HepG2 (cell line): ENCODE data around the gene SNRNP200. TPM values are rescaled to one million over a fixed set of nuclear protein-coding genes. Genes with fewer than 3 reads are reported as not detected.

Experiments
- ATF7-NPFF ChIP-seq: sonication (generic); formaldehyde crosslinking; IDR thresholded peaks from 2 replicates; pipeline ENCODE4 v1.8.1; 2023; ENCODE audit warnings: mild to moderate bottlenecking, low read depth, missing genetic modification reagents, moderate library complexity
- CSRNP1 ChIP-seq: sonication (generic); formaldehyde crosslinking; IDR thresholded peaks from 2 replicates; pipeline ENCODE4 v1.8.1; 2023; ENCODE audit warnings: mild to moderate bottlenecking, missing genetic modification reagents
- EED ChIP-seq: sonication (generic); formaldehyde crosslinking; IDR thresholded peaks from 2 replicates; pipeline ENCODE4 v1.5.0; 2020; ENCODE audit warnings: mild to moderate bottlenecking, missing genetic modification reagents
- HNF1B ChIP-seq: sonication (generic); formaldehyde crosslinking; IDR thresholded peaks from 2 replicates; pipeline ENCODE4 v1.5.1; 2020; ENCODE audit warnings: mild to moderate bottlenecking, moderate library complexity, missing genetic modification reagents
- SNAI1 ChIP-seq: sonication (generic); formaldehyde crosslinking; IDR thresholded peaks from 2 replicates; pipeline ENCODE4 v1.5.0; 2020; ENCODE audit warnings: mild to moderate bottlenecking, missing genetic modification reagents, borderline replicate concordance
- TARDBP ChIP-seq: sonication (generic); formaldehyde crosslinking; IDR thresholded peaks from 2 replicates; pipeline ENCODE4 v1.8.0; 2022; ENCODE audit warnings: mild to moderate bottlenecking, missing genetic modification reagents
- TBX2 ChIP-seq: sonication (generic); formaldehyde crosslinking; IDR thresholded peaks from 2 replicates; pipeline ENCODE4 v1.5.0; 2020; ENCODE audit warnings: missing genetic modification reagents, mild to moderate bottlenecking, borderline replicate concordance
- TP53 ChIP-seq: sonication (generic); formaldehyde crosslinking; conservative IDR thresholded peaks from 2 replicates; pipeline ENCODE4 v1.4.0; 2020; ENCODE audit warnings: missing genetic modification reagents
- ZC3H13 ChIP-seq: sonication (generic); formaldehyde crosslinking; IDR thresholded peaks from 2 replicates; pipeline ENCODE4 v1.8.1; 2023; ENCODE audit warnings: mild to moderate bottlenecking, missing genetic modification reagents, moderate library complexity
- ZNF501 ChIP-seq: sonication (generic); formaldehyde crosslinking; IDR thresholded peaks from 2 replicates; pipeline ENCODE4 v1.5.1; 2020; ENCODE audit warnings: mild to moderate bottlenecking, moderate library complexity, missing genetic modification reagents
- ZNF510 ChIP-seq: sonication (generic); formaldehyde crosslinking; IDR thresholded peaks from 2 replicates; pipeline ENCODE4 v1.4.0; 2020; ENCODE audit warnings: low read depth, mild to moderate bottlenecking, missing genetic modification reagents
- ZNF572 ChIP-seq: sonication (generic); formaldehyde crosslinking; IDR thresholded peaks from 2 replicates; pipeline ENCODE4 v1.5.1; 2020; ENCODE audit warnings: mild to moderate bottlenecking, missing genetic modification reagents
- ZNF598 ChIP-seq: sonication (generic); formaldehyde crosslinking; IDR thresholded peaks from 2 replicates; pipeline ENCODE4 v1.5.1; 2020; ENCODE audit warnings: mild to moderate bottlenecking, missing genetic modification reagents, borderline replicate concordance
- ZNF674 ChIP-seq: sonication (generic); formaldehyde crosslinking; IDR thresholded peaks from 2 replicates; pipeline ENCODE4 v1.5.0; 2020; ENCODE audit warnings: low read depth, mild to moderate bottlenecking, missing genetic modification reagents
- ZNF781 ChIP-seq: sonication (generic); formaldehyde crosslinking; IDR thresholded peaks from 2 replicates; pipeline ENCODE4 v1.5.1; 2020; ENCODE audit warnings: borderline replicate concordance, mild to moderate bottlenecking, missing genetic modification reagents; ENCODE audit errors: not compliant biosample characterization
- polyA plus RNA-seq, 8 experiments: library from polyadenylated mRNA; depleted of rRNA in 3 of 8; stranded (reverse) in 7 of 8; unstranded in 1 of 8; fragments of >200 nt; fragmentation: Illumina TruSeq in 4 of 8; extraction: Trizol in 4 of 8; gene quantifications; 2 replicates each; pipeline versions ENCODE4 v1.2.1 to v1.2.3, GENCODE V29; 2011 to 2016; ENCODE audit warnings: low read depth in 4 of 8, missing spikeins in 1 of 8, mixed read lengths in 1 of 8; ENCODE audit not compliant: insufficient read depth in 1 of 8
- total RNA-seq, 5 experiments: library from RNA; depleted of rRNA; stranded (reverse); fragments of >200 nt; fragmentation: Illumina TruSeq; extraction: Trizol; gene quantifications; 2 replicates each; pipeline ENCODE4 v1.2.3, GENCODE V29; 2016; ENCODE audit warnings: low read depth in 1 of 5
- TF ChIP-seq, protein P1 (sequence below), 2 experiments: fragments of 450-650 bp in 1 of 2; sonication (generic) in 1 of 2; formaldehyde crosslinking in 1 of 2; IDR thresholded peaks; 2 replicates each; pipeline versions ENCODE4 v1.6.1 to v1.8.0; 2016 to 2022; ENCODE audit warnings: antibody characterized with exemption in 1 of 2, mild to moderate bottlenecking in 1 of 2, missing genetic modification reagents in 1 of 2

SNRNP200 gene
- total and polyA plus RNA-seq, 2 of the 13 experiments (the other 11 are each of a cell fraction or from before 2014, with no cell fraction given) = 99.0 to 232 TPM

DNA sequence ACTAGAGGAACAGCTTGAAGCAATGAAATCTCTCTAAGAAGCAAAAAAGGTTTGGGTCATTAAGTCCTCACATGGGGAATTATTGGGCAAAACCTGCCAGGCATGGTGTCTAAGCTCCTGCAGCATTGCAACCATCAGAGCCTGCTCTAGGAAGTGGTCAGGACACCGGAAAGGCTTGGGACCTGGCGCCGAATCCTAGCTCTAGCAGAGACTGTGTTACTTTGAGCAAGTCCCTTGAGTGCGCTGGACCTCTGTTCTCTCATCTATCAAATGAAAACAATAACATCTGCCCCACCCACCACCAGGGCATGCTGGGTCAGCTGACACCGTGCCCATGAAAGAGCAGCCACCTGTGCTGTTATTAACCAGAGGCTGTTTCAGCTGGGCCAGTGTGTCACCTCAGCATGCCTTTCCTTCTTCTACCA, 45.8 kb downstream of the SNRNP200 start (continued):
- TF ChIP-seq ZNF781 (peak; percentile 6), ZNF510 (CRISPR knock-in tag) (no peak), SNAI1 (CRISPR knock-in tag) (no peak), TBX2 (peak; percentile 13; the same call in 1 of the 2 replicates), ZC3H13 (no peak), ZNF572 (CRISPR knock-in tag) (0 out of 2 replicates have a peak, but pooled peaks have one; percentile 36), TARDBP (CRISPR knock-in tag) (0 out of 2 replicates have a peak, but pooled peaks have one; percentile 41), HNF1B (CRISPR knock-in tag) (no peak), EED (CRISPR knock-in tag) (0 out of 2 replicates have a peak, but pooled peaks have one; percentile 17), ZNF501 (CRISPR knock-in tag) (peak; percentile 15; the same call in 1 of the 2 replicates), ATF7-NPFF (no peak), ZNF598 (CRISPR knock-in tag) (0 out of 2 replicates have a peak, but pooled peaks have one; percentile 17), ZNF674 (no peak), CSRNP1 (0 out of 2 replicates have a peak, but pooled peaks have one; percentile 50), TP53 (no peak)
- TF ChIP-seq, protein P1, sequence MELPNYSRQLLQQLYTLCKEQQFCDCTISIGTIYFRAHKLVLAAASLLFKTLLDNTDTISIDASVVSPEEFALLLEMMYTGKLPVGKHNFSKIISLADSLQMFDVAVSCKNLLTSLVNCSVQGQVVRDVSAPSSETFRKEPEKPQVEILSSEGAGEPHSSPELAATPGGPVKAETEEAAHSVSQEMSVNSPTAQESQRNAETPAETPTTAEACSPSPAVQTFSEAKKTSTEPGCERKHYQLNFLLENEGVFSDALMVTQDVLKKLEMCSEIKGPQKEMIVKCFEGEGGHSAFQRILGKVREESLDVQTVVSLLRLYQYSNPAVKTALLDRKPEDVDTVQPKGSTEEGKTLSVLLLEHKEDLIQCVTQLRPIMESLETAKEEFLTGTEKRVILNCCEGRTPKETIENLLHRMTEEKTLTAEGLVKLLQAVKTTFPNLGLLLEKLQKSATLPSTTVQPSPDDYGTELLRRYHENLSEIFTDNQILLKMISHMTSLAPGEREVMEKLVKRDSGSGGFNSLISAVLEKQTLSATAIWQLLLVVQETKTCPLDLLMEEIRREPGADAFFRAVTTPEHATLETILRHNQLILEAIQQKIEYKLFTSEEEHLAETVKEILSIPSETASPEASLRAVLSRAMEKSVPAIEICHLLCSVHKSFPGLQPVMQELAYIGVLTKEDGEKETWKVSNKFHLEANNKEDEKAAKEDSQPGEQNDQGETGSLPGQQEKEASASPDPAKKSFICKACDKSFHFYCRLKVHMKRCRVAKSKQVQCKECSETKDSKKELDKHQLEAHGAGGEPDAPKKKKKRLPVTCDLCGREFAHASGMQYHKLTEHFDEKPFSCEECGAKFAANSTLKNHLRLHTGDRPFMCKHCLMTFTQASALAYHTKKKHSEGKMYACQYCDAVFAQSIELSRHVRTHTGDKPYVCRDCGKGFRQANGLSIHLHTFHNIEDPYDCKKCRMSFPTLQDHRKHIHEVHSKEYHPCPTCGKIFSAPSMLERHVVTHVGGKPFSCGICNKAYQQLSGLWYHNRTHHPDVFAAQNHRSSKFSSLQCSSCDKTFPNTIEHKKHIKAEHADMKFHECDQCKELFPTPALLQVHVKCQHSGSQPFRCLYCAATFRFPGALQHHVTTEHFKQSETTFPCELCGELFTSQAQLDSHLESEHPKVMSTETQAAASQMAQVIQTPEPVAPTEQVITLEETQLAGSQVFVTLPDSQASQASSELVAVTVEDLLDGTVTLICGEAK (IDR thresholded peaks at IDR 0.05) = no peak
- TF ChIP-seq, protein P1 (CRISPR knock-in tag; IDR thresholded peaks at IDR 0.05) = no peak
